Neural cell (in vitro differentiated cells): Measurements from ENCODE around the gene CAMSAP2.

ENCODE experiments used
- EP300 ChIP-seq: fragments of 450-650 bp; conservative IDR thresholded peaks from 2 replicates; pipeline ENCODE4 v1.6.1; 2014; ENCODE audit warnings: antibody characterized with exemption, mild to moderate bottlenecking, moderate library complexity; ENCODE audit not compliant: poor library complexity, severe bottlenecking
- EZH2 ChIP-seq: fragments of 200-600, 300-800 bp; shearing (Covaris generic), sonication (generic); IDR thresholded peaks from 2 replicates; pipeline ENCODE4 v1.6.1; 2014; ENCODE audit warnings: antibody characterized with exemption, low read length, borderline replicate concordance, mild to moderate bottlenecking; ENCODE audit not compliant: insufficient read depth, poor library complexity, severe bottlenecking
- MXI1 ChIP-seq: fragments of 450-650 bp; conservative IDR thresholded peaks from 2 replicates; pipeline ENCODE4 v1.6.1; 2014; ENCODE audit warnings: antibody characterized with exemption, mild to moderate bottlenecking; ENCODE audit not compliant: poor library complexity, severe bottlenecking
- POLR2AphosphoS5 ChIP-seq: IDR thresholded peaks from 2 replicates; pipeline ENCODE4 v1.6.1; 2012
- RAD21 ChIP-seq: fragments of 450-650 bp; conservative IDR thresholded peaks from 2 replicates; pipeline ENCODE4 v1.6.1; 2014; ENCODE audit warnings: antibody characterized with exemption, mild to moderate bottlenecking, moderate library complexity
- SMC3 ChIP-seq: fragments of 450-650 bp; conservative IDR thresholded peaks from 2 replicates; pipeline ENCODE4 v1.6.1; 2014; ENCODE audit warnings: antibody characterized with exemption, mild to moderate bottlenecking, moderate library complexity; ENCODE audit not compliant: poor library complexity
- TAF1 ChIP-seq: IDR thresholded peaks from 2 replicates; pipeline ENCODE4 v1.6.1; 2012; ENCODE audit warnings: low read depth
- TF ChIP-seq, protein P1 (sequence below): fragments of 450-650 bp; IDR thresholded peaks from 2 replicates; pipeline ENCODE4 v1.5.1; 2014; ENCODE audit warnings: antibody characterized with exemption, mild to moderate bottlenecking, moderate library complexity; ENCODE audit not compliant: poor library complexity, severe bottlenecking
- TF ChIP-seq, protein P2 (sequence below): IDR thresholded peaks from 2 replicates; pipeline ENCODE4 v1.6.1; 2012; ENCODE audit warnings: borderline replicate concordance

DNA sequence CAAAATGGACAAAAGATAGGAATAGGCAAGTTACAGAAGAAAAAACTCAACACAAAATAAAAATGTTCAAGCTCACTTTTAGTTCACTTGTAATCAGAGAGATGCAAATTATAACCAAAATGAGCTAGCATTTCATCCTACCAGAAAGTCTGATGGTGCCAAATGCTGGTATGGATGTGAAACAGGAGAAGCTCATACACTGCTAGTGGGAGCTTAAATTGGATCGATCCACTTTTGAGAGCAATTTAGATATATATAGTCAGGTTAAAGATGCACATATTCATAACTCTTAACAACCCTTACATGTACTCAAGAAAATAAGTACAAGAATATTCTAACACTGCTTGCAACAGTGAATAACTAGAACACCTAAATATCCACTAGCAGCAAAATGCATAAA, 18.5 kb upstream of the CAMSAP2 start:
- TF ChIP-seq, protein P1, sequence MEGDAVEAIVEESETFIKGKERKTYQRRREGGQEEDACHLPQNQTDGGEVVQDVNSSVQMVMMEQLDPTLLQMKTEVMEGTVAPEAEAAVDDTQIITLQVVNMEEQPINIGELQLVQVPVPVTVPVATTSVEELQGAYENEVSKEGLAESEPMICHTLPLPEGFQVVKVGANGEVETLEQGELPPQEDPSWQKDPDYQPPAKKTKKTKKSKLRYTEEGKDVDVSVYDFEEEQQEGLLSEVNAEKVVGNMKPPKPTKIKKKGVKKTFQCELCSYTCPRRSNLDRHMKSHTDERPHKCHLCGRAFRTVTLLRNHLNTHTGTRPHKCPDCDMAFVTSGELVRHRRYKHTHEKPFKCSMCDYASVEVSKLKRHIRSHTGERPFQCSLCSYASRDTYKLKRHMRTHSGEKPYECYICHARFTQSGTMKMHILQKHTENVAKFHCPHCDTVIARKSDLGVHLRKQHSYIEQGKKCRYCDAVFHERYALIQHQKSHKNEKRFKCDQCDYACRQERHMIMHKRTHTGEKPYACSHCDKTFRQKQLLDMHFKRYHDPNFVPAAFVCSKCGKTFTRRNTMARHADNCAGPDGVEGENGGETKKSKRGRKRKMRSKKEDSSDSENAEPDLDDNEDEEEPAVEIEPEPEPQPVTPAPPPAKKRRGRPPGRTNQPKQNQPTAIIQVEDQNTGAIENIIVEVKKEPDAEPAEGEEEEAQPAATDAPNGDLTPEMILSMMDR = no peak
- TF ChIP-seq MXI1 (no peak), POLR2AphosphoS5 (no peak), RAD21 (no peak), EZH2 (no peak), TAF1 (no peak), EP300 (no peak), SMC3 (no peak)
- TF ChIP-seq, protein P2, sequence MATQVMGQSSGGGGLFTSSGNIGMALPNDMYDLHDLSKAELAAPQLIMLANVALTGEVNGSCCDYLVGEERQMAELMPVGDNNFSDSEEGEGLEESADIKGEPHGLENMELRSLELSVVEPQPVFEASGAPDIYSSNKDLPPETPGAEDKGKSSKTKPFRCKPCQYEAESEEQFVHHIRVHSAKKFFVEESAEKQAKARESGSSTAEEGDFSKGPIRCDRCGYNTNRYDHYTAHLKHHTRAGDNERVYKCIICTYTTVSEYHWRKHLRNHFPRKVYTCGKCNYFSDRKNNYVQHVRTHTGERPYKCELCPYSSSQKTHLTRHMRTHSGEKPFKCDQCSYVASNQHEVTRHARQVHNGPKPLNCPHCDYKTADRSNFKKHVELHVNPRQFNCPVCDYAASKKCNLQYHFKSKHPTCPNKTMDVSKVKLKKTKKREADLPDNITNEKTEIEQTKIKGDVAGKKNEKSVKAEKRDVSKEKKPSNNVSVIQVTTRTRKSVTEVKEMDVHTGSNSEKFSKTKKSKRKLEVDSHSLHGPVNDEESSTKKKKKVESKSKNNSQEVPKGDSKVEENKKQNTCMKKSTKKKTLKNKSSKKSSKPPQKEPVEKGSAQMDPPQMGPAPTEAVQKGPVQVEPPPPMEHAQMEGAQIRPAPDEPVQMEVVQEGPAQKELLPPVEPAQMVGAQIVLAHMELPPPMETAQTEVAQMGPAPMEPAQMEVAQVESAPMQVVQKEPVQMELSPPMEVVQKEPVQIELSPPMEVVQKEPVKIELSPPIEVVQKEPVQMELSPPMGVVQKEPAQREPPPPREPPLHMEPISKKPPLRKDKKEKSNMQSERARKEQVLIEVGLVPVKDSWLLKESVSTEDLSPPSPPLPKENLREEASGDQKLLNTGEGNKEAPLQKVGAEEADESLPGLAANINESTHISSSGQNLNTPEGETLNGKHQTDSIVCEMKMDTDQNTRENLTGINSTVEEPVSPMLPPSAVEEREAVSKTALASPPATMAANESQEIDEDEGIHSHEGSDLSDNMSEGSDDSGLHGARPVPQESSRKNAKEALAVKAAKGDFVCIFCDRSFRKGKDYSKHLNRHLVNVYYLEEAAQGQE = no peak
